NCI-H1930 (cell line): Measurements from ENCODE around the gene PIP4P1.

ENCODE experiments used
- DNase-seq, 2 experiments: peaks; one replicate each; lab custom pipeline; 2025; lab: John Stamatoyannopoulos, UW

The PIP4P1 gene

DNA sequence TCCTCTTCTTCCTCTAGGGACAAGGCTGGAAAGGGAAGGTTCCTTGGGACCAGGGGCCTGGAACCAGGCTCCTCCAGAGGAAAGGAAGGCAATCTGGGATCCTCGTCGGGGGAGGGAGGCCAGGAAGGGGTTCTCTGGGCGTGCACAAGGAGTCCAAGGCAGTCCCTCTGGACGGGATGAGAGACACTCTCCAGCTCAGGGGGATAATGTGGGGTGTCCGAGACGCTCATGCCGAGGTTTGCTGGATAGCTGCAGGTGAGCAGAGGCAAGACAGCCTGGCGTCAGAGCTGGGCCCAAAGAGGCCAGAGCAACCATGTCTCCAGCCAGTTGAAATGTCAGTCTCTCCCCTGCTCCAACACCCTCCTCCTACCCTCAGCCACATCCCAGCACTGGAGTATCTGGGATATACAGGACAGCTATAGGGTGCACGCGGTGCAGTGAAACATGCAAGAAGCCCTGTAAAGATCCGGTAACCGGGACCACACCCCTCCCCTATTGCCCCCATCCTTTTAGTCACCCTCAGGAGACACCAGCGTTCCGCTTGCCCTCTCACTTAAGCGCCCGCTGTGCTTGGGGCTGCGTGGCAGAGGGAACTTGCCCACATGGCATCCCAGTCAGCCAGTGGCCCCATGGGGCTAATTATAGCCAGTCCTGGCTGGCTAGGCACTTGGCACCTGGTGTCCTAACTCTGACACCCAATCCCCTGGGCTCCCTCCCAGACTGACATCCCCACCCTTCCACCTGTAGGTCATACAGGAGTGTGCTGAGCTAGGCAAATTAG is 25.5 kb downstream of the PIP4P1 start, which contains the start of gene KLHL33:
Gene KLHL33, minus strand, starts transcription at position 585 of the 781 bp plus-strand sequence. Its CDS starts 355 bp downstream, at position 230.
- no peak for DNase-seq

DNA sequence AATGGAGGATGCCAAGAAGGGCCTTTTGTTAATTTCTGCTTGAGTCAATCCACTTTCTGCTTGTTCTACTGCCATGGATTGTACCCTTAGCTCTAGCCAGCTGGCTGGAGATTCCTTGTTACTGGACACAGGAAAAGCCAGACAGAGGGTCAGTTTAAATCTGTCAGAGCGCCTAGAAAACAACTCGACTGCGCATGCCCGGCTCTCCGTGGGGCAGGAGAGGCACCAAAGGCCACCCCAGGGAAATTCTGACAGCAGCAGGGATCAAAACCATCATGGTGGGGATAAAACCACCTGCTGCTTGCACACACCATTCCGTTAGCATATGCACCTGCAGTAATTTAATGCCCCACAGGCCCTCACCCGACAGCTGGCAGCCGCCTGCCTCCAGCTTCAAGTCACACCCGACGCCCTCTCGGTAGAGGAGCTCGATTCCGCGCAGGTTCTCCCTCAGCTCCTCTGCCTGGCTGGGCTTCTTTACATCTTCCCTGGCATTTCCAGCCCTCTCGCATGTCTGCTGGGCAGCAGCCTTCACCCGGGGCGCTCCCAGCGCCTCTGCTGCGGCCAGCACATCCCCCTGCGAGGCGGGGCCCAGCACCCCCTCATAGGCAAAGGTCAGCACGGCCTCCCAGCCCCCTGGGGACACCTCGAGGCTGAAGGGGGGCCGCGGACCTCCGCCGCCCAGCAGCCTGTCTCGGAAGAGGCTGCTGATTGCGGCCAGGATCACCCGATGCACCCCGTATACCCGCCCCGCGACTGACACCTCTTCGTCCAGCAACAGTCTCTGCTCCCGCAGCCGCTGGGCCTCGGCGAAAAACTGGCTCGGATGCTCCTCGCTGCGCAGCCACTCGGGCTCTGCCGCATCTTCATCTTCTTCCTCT is 26.3 kb downstream of the PIP4P1 start:
- no peak for DNase-seq

GRCh38 chr14:20429801-20430669 is 31.2 kb downstream of the PIP4P1 start:
- DNase-seq = no peak

- no peak for DNase-seq
Measured at GRCh38 chr14:20428802-20429201, 32.4 kb downstream of the PIP4P1 start.

- no peak for DNase-seq
Measured at GRCh38 chr14:20428010-20428365, 33.2 kb downstream of the PIP4P1 start.

DNA sequence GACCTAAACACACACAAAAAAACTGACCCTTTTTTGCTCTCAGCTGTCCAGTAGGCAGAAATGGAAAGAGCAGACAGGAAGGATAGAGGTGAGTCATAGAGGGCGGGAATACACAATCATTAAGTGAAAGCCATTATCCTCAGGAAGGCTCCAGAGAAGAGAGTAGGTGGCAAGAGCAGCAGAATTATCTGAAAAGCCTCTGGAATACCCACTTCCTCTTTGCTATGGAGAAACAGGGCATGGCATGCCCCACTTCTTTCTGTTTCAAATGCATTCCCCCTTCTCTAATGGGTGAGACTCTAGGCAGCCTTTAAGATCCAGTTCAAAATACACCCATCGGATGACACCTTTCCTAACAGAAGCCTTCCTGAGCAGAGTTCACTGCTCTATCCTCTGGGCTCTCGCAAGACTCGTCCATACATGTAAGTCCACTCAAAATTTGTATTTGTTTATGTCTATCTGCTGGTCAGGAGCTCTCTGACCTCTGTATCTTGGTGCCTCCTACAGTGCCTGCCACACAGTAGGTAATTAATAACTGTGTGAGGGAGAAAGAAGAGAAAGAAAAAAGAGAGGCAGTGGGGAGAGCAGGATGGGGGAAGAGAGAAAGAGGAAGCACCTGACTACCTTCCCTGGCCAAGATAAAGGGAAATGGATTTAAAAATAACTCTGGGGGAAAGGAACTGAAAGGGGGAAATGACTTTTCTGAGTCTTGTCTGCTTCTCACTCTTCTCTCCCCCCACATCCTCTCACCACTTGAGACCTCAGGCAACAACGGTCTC is 33.8 kb downstream of the PIP4P1 start:
- DNase-seq = no peak

- no peak for DNase-seq
Measured at GRCh38 chr14:20424851-20425250, 36.4 kb downstream of the PIP4P1 start.

- no peak for DNase-seq
Measured at GRCh38 chr14:20422886-20423285, 38.3 kb downstream of the PIP4P1 start.

- no peak for DNase-seq
Measured at GRCh38 chr14:20421267-20421666, 40.0 kb downstream of the PIP4P1 start.

DNA sequence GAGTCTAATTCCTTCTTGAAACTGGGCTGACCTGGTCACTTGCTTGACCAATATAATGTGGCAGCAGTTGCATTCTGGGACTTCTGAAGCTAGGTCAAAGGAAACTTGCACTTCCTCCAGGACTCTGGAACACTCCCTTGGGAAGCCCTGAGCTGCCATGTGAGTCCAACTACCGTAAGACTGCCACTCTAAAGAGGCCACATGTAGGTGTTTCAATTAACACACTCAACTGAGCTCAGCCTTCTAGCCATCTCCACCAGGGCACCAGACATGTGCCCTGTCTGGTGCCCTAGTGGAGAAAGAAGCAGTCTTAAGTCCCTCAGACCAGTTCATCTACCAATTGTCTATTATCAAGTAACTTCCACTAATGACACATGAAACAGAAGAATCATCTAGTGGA is 41.8 kb downstream of the PIP4P1 start:
- no peak for DNase-seq

DNA sequence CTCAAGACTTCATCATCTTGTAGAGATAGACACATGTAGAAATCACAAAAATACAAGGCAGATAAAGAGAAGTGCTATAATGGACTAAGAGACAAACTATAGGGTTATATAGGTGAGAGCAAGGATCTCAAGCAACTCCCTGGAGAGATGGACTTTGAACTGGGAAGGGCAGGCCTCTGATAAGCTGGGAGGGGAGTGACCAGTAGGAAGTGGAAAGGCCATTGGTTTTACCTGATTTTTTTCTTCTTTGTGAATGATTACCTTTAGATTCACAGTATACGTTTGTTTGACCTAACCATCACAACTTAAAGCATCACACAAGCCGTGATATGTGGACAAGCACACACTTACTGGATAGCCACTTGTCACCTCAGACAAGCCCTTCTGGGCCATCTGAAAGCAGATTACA is 42.7 kb downstream of the PIP4P1 start:
- DNase-seq = no peak

GRCh38 chr14:20417250-20418186 is 43.7 kb downstream of the PIP4P1 start:
- DNase-seq = no peak

GRCh38 chr14:20416223-20416622 is 45.0 kb downstream of the PIP4P1 start:
- no peak for DNase-seq

- peak; percentile 19 to 24 for DNase-seq
Measured at GRCh38 chr14:20415782-20416206, 45.4 kb downstream of the PIP4P1 start.

DNA sequence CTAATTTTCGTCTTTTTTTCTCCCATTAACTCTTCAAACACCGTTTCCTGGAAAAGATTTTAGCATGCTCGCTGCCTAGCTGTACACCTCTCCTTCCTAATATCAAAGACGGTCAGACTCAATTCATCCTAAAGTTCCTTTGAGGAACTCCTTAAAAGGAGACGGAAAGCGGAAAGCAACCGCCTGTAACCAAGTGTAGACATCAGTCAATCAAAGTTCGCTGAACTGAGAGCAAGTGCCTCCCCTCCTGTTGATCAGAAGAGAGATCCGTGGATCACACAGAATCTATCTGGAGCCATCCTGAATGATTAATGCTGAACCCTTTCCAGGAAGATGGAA is 47.5 kb downstream of the PIP4P1 start:
- DNase-seq = no peak

DNA sequence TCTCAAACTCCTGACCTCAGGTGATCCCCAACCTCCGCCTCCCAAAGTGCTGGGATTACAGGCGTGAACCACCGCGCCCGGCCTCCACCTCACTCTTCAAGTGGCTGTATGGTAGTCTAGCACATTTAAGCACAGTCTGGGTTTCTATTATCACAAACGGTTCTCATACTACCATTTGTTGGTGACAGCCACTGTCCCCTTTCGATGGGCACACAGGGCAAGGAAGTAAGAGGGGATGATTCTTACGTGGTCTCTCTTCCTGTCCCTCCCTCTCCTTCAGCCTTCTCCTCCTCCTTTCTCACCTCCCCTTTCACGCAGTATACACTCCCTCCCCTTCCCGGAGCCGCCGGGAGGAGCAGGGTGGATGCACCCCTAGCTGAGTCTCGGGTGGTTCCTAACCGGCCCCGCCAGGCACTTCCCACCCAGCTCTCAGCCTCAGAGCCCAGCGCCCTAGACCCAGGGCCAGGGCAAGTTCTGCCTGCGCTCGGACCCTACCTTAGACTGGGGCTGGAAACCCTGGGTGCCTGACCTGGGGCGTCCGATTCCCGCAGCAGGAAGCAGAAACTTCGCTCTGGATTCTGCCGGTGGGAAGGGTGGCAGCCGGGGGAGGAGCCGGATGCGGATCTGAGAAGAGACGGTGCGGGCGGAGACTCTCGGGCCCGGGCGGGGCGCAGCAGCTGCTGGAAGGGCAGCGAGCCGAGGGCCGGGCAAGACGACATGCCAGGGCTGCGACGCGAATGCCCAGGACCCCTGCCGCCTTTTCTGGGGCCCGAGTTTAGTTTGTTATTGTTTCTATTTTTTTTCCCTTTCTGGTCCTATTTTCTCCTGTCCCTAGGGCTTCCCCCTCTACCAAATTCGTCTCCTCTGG is 48.1 kb downstream of the PIP4P1 start, which contains the start of gene TEP1:
Gene TEP1, minus strand, starts transcription at position 626 of the 868 bp plus-strand sequence. CDS start 5,062 bp downstream, outside the sequence.
- peak; percentile 58 for DNase-seq

GRCh38 chr14:20412411-20412810 is 48.8 kb downstream of the PIP4P1 start:
- DNase-seq = no peak

- no peak for DNase-seq
Measured at GRCh38 chr14:20409226-20409625, 52.0 kb downstream of the PIP4P1 start.
